A549 (cell line): ENCODE results near the gene JARID2.

Experiments used
- CTCF ChIP-seq: fragments of >200 bp; sonication (Bioruptor Twin); formaldehyde crosslinking; IDR thresholded peaks from 3 replicates; pipeline ENCODE4 v1.5.1; 2016
- POLR2A ChIP-seq: IDR thresholded peaks from 2 replicates; pipeline ENCODE4 v1.6.1; 2012; ENCODE audit warnings: mild to moderate bottlenecking, low read length

- TF ChIP-seq POLR2A (no peak), CTCF (no peak)
These were observed 193.6 kb downstream of the JARID2 start for GRCh38 chr6:15439410-15440025.
